K562 (cell line): ENCODE measurements around the gene HRNR. TPM values are rescaled to one million over a fixed set of nuclear protein-coding genes. Genes with fewer than 3 reads are reported as not detected.

Experiments
- ATAC-seq: fragments of 200-7000 bp; cut with Tn5 transposase; 3 replicates; pipeline ENCODE4 v1.9.1; 2020; ENCODE audit warnings: moderate library complexity
- BruUV-seq: library from RNA; stranded (reverse); fragments of 400-500 nt; replicated peaks from 2 replicates; lab custom pipeline; 2021; lab: Mats Ljungman, UMichigan
- CTCF ChIA-PET: fragments of 300-600 bp; formaldehyde crosslinking; extraction: SDS; loops from one replicate; lab custom pipeline; 2021; ENCODE audit warnings: low intra/inter-chr PET ratio; lab: Yijun Ruan, JAX
- POLR2A ChIA-PET: fragments of 300-600, 350-650 bp; sonication (Branson Sonifier 250); formaldehyde crosslinking; extraction: SDS; loops from one replicate; lab custom pipeline; 2021; ENCODE audit warnings: antibody characterized with exemption, inconsistent platforms; lab: Yijun Ruan, JAX
- DNase-seq, 4 experiments: peaks; one replicate each; pipeline versions ENCODE4 v3.0.0 to v3.0.0-alpha.2; 2011 to 2018; ENCODE audit warnings: low spot score in 3 of 4, mixed read lengths in 3 of 4; ENCODE audit errors: extremely low read depth in 1 of 4
- FAIRE-seq: peaks from 2 replicates; lab custom pipeline; 2011; peaks lifted over from hg19 to GRCh38; lab: Jason Lieb, UNC
- H2AFZ ChIP-seq: 2 replicates; pipeline ENCODE4 v1.6.0; 2011; ENCODE audit warnings: low read depth, low read length, control low read depth, inconsistent platforms
- H3K27ac ChIP-seq: fragments of 200-600 bp; 3 replicates; pipeline ENCODE4 v1.8.0; 2011; ENCODE audit warnings: low read depth, mild to moderate bottlenecking, control low read depth, inconsistent platforms, low read length, moderate library complexity, mixed read lengths; ENCODE audit errors: extremely low read depth
- H3K27me3 ChIP-seq, 2 experiments: fragments of 300-600 bp in 1 of 2; 2 replicates in 1 of 2; 3 replicates in 1 of 2; pipeline versions ENCODE4 v1.6.0 to v1.8.0; 2011; ENCODE audit warnings: inconsistent platforms in 2 of 2, low read length in 2 of 2, mild to moderate bottlenecking in 1 of 2, mixed read lengths in 1 of 2, moderate library complexity in 1 of 2; ENCODE audit not compliant: control insufficient read depth in 2 of 2, insufficient read depth in 2 of 2
- H3K36me3 ChIP-seq: fragments of 300-600 bp; 3 replicates; pipeline ENCODE4 v1.8.0; 2011; ENCODE audit warnings: mild to moderate bottlenecking, low read length, inconsistent platforms; ENCODE audit not compliant: control insufficient read depth, insufficient read depth
- H3K4me1 ChIP-seq, 2 experiments: fragments of 200-600 bp in 1 of 2; replicated peaks in 1 of 2; 2 replicates in 1 of 2; 3 replicates in 1 of 2; pipeline versions ENCODE4 v1.5.1 to v1.8.0; 2011; ENCODE audit warnings: inconsistent platforms in 2 of 2, low read length in 2 of 2, mild to moderate bottlenecking in 1 of 2, mixed read lengths in 1 of 2, moderate library complexity in 1 of 2; ENCODE audit not compliant: control insufficient read depth in 2 of 2, insufficient read depth in 2 of 2
- H3K4me2 ChIP-seq: 2 replicates; pipeline ENCODE4 v1.6.1; 2011; ENCODE audit warnings: low read length, control low read depth, inconsistent platforms, mixed read lengths; ENCODE audit not compliant: insufficient read depth
- H3K4me3 ChIP-seq: fragments of 200-600 bp; sonication (generic), shearing (Covaris generic); 2 replicates; pipeline ENCODE4 v1.5.1; 2016; ENCODE audit warnings: control low read depth, inconsistent platforms
- H3K79me2 ChIP-seq: fragments of 200-600 bp; 3 replicates; pipeline ENCODE4 v1.8.0; 2011; ENCODE audit warnings: low read length, inconsistent platforms; ENCODE audit not compliant: control insufficient read depth, insufficient read depth
- H3K9ac ChIP-seq, 2 experiments: 2 replicates each; pipeline versions ENCODE4 v1.6.0 to v1.6.1; 2011; ENCODE audit warnings: low read depth in 2 of 2, low read length in 2 of 2, control low read depth in 1 of 2, inconsistent platforms in 1 of 2, mild to moderate bottlenecking in 1 of 2, mixed read lengths in 1 of 2; ENCODE audit not compliant: insufficient read depth in 1 of 2
- H3K9me1 ChIP-seq: one replicate; pipeline ENCODE4 v1.6.0; 2011; ENCODE audit warnings: inconsistent platforms, mild to moderate bottlenecking, low read length, moderate library complexity; ENCODE audit not compliant: control insufficient read depth, insufficient read depth
- H3K9me3 ChIP-seq: replicated peaks from 2 replicates; pipeline ENCODE4 v1.5.1; 2011; ENCODE audit warnings: low read depth, low read length, inconsistent platforms; ENCODE audit not compliant: control insufficient read depth, insufficient read depth
- H4K20me1 ChIP-seq: replicated peaks from 2 replicates; pipeline ENCODE4 v1.6.1; 2011; ENCODE audit warnings: low read length, inconsistent platforms, mixed read lengths; ENCODE audit not compliant: control insufficient read depth, insufficient read depth
- COPS2 ChIP-seq: fragments of 450-650 bp; conservative IDR thresholded peaks from 2 replicates; pipeline ENCODE4 v1.6.1; 2016; ENCODE audit warnings: mild to moderate bottlenecking, moderate library complexity
- FOS ChIP-seq: IDR thresholded peaks from 3 replicates; pipeline ENCODE4 v1.6.1; 2011; ENCODE audit not compliant: insufficient read length; ENCODE audit errors: extremely low read depth
- FOXA1 ChIP-seq: fragments of 450-650 bp; IDR thresholded peaks from 2 replicates; pipeline ENCODE4 v1.6.1; 2016; ENCODE audit warnings: mild to moderate bottlenecking, borderline replicate concordance
- HNRNPUL1 ChIP-seq: fragments of 200-400 bp; formaldehyde crosslinking; IDR thresholded peaks from 2 replicates; pipeline ENCODE4 v1.6.1; 2017; ENCODE audit warnings: low read length
- PHB2 ChIP-seq: fragments of 450-650 bp; IDR thresholded peaks from 2 replicates; pipeline ENCODE4 v1.6.1; 2017; ENCODE audit warnings: low read depth
- ZNF165 ChIP-seq: fragments of 250-450 bp; sonication (Bioruptor Pico); IDR thresholded peaks from 2 replicates; pipeline ENCODE4 v1.4.0; 2020; ENCODE audit warnings: borderline replicate concordance
- in situ Hi-C: fragments of 300-500 bp; cut with MboI; formaldehyde crosslinking; loops from 4 replicates; pipeline ENCODE4 v1.15.0; 2018; ENCODE audit warnings: inconsistent platforms, mixed read lengths
- intact Hi-C: fragments of 100-400 bp; cut with micrococcal nuclease; formaldehyde crosslinking; loops from 2 replicates; pipeline ENCODE4 v1.14.2; 2022
- polyA plus RNA-seq, 8 experiments: library from polyadenylated mRNA; depleted of rRNA in 4 of 8; stranded (reverse) in 5 of 8; unstranded in 3 of 8; fragments of >200 nt; fragmentation: Nextera tagmentation in 2 of 8; fragmentation: Illumina TruSeq in 1 of 8; extraction: Ambion mirVana in 2 of 8; extraction: Trizol in 1 of 8; gene quantifications; 2 replicates each; pipeline versions ENCODE4 v1.2.1 to v1.2.3, GENCODE V29; 2011 to 2014; ENCODE audit warnings: inconsistent platforms in 1 of 8, missing spikeins in 1 of 8
- total RNA-seq, 7 experiments: library from RNA; depleted of rRNA in 6 of 7; stranded (reverse); fragments of >200 nt in 6 of 7; fragmentation: Illumina TruSeq in 2 of 7; extraction: Trizol in 2 of 7; gene quantifications; 2 replicates each; pipeline versions ENCODE4 v1.2.1 to v1.2.3, GENCODE V29; 2011 to 2021; ENCODE audit warnings: low replicate concordance in 1 of 7
- TF ChIP-seq, protein P1 (sequence below): IDR thresholded peaks from 2 replicates; pipeline ENCODE4 v1.6.1; 2016; ENCODE audit warnings: missing genetic modification characterization, missing compliant biosample characterization

The HRNR gene
- total and polyA plus RNA-seq, 9 of the 15 experiments (the other 6 are each of a cell fraction or from before 2014, with no cell fraction given) = not detected

DNA sequence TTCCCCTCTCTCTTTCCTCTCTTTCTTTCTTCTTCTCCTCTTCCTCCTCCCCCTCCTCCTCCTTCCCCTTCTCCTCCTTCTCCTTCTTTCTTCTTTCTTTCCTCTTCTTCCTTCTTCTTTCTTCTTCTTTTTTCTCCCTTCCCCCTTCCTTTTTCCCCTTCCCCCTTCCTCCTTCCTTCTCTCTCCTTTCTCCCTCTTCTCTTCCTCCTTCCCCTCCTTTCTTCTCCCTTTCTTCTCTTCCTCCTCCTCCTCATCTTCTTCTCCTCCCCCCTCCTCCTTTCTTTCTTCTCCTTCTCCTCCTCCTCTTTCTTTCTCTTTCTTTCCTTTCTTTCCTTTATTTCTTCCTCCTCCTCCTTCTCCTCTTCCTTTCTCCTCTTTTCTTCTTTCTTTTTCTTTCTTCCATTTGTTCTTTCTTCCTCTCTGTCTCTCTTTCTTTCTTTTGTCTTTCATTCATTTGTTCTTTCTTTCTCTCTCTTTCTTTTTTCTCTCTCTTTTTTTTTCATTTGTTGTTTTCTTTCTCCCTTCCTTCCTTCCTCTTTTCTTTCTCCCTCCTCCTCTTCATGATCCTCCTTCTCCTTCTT is 26.5 kb downstream of the HRNR start:
- intact Hi-C loops = no loop called here
- Histone ChIP-seq H3K9me3 (no peaks in the 10 kb centered on the region), H2AFZ (no peak overlapping the region), H3K79me2 (no peaks in the 10 kb centered on the region), H3K9ac (no peak overlapping the region), H3K4me1 (no peaks in the 10 kb centered on the region), H3K4me3 (no peak overlapping the region), H3K27ac (no peak overlapping the region), H3K27me3 (no peaks in the 10 kb centered on the region), H3K9me1 (no peaks in the 10 kb centered on the region), H3K36me3 (no peaks in the 10 kb centered on the region), H4K20me1 (no peaks in the 10 kb centered on the region), H3K4me2 (no peak overlapping the region)
- no peak for ATAC-seq
- no TSS peak for BruUV-seq
- CTCF ChIA-PET = no interaction called here
- no peak for FAIRE-seq
- in situ Hi-C loops = no loop called here
- POLR2A ChIA-PET = interaction anchor here (1.3 kb wide), 1 partner anchor 10 kb away, joined by 7 read pairs; no protein-coding TSS in a partner anchor
- DNase-seq = no peak
- TF ChIP-seq HNRNPUL1 (no peak), FOS (no peak), PHB2 (no peak), ZNF165 (CRISPR knock-in tag) (no peak), FOXA1 (no peak), COPS2 (no peak)
- TF ChIP-seq, protein P1, sequence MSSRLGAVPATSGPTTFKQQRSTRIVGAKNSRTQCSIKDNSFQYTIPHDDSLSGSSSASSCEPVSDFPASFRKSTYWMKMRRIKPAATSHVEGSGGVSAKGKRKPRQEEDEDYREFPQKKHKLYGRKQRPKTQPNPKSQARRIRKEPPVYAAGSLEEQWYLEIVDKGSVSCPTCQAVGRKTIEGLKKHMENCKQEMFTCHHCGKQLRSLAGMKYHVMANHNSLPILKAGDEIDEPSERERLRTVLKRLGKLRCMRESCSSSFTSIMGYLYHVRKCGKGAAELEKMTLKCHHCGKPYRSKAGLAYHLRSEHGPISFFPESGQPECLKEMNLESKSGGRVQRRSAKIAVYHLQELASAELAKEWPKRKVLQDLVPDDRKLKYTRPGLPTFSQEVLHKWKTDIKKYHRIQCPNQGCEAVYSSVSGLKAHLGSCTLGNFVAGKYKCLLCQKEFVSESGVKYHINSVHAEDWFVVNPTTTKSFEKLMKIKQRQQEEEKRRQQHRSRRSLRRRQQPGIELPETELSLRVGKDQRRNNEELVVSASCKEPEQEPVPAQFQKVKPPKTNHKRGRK (tag) = peak; percentile 96
